ENCODE measurements around the gene PALM. TPM values are rescaled to one million over a fixed set of nuclear protein-coding genes. Genes with fewer than 3 reads are reported as not detected.

The PALM gene
- total RNA-seq, 5 donors from 2014 or later (not counting 1 experiment from before 2014, with no cell fraction given) = 0.19 to 0.57 (median 0.41) TPM; not detected in 1

GRCh38 chr19:681029-682019 lies 27.4 kb upstream of the PALM start:
- DNase-seq (peak in 23 of 35 experiments; percentile 30 to 94 (median 88)), ATAC-seq (replicated peaks in 1 of 4) (no peak)
- no peaks in the 10 kb centered on the region for H3K9me3 Mint-ChIP-seq
- WGBS (ENCODE audit: insufficient coverage) = 28% methylated on average over 37 of the region's 54 CpGs
- peaks cover 4 to 7% (median 7%) of the 10 kb centered on the region in 3 donors for H3K4me1 Mint-ChIP-seq
- no peaks in the 10 kb centered on the region for H3K36me3 Mint-ChIP-seq
- H3K4me3 ChIP-seq (ENCODE audit: control insufficient read depth in 1 of 2, extremely low read depth in 1 of 2, low read length in 1 of 2) = peak overlapping the region in 1 of 2 donors; percentile 59
- POLR2A ChIA-PET = interaction anchor here in 1 of 2 donors (0.5 to 1.0 kb wide), 2 partner anchors 21 to 594 kb away, joined by 7 to 8 read pairs; partner anchors contain the start of gene FAM174C
- peaks cover 5 to 27% of the 10 kb centered on the region in 2 experiments for H3K4me1 ChIP-seq (ENCODE audit: control insufficient read depth in 1 of 2, extremely low read depth in 1 of 2, insufficient read depth in 2 of 2, low read length in 2 of 2)
- peaks cover 0 to 20% of the 10 kb centered on the region in 2 experiments for H3K27me3 ChIP-seq (replicated peaks in 1 of 2; ENCODE audit: control insufficient read depth in 2 of 2, extremely low read depth in 1 of 2, insufficient read depth in 2 of 2, low read length in 1 of 2)
- H3K4me3 Mint-ChIP-seq = peak overlapping the region; percentile 70 to 90 (median 89)
- H3K36me3 ChIP-seq (ENCODE audit: control insufficient read depth in 2 of 2, extremely low read depth in 1 of 2, insufficient read depth in 1 of 2, low read length in 1 of 2) = no peaks in the 10 kb centered on the region
- peak overlapping the region; percentile 76 for H3K27ac ChIP-seq (ENCODE audit: low read length)
- peaks cover 0 to 5% of the 10 kb centered on the region in 2 donors for H3K27me3 Mint-ChIP-seq
- H3K9me3 ChIP-seq = no peaks in the 10 kb centered on the region
- peak overlapping the region; percentile 97 to 100 for H3K27ac Mint-ChIP-seq
- CTCF ChIA-PET = interaction anchor here in 1 of 2 donors (0.6 kb wide), 1 partner anchor 146 kb away, joined by 3 read pairs; the partner anchor contains the start of gene AZU1

GRCh38 chr19:682678-683320 lies 25.9 kb upstream of the PALM start:
- no peak for DNase-seq
- no peak overlapping the region for H3K4me3 ChIP-seq (ENCODE audit: control insufficient read depth in 1 of 2, extremely low read depth in 1 of 2, low read length in 1 of 2)
- no peaks in the 10 kb centered on the region for H3K36me3 Mint-ChIP-seq
- H3K9me3 Mint-ChIP-seq = no peaks in the 10 kb centered on the region
- H3K9me3 ChIP-seq = no peaks in the 10 kb centered on the region
- 95% methylated on average over 16 of the region's 25 CpGs for WGBS (ENCODE audit: insufficient coverage)
- H3K27me3 Mint-ChIP-seq = peaks cover 0 to 3% of the 10 kb centered on the region in 2 donors
- H3K27ac Mint-ChIP-seq = no peak overlapping the region
- ATAC-seq (replicated peaks in 1 of 4) = no peak
- ChIA-PET POLR2A (interaction anchor here in 1 of 2 donors (0.7 kb wide), 1 partner anchor 76 kb away, joined by 8 read pairs; no protein-coding TSS in a partner anchor), CTCF (no interaction called here)
- H3K4me1 Mint-ChIP-seq = peaks cover 4 to 7% (median 7%) of the 10 kb centered on the region in 3 donors
- no peak overlapping the region for H3K4me3 Mint-ChIP-seq
- no peaks in the 10 kb centered on the region for H3K36me3 ChIP-seq (ENCODE audit: control insufficient read depth in 2 of 2, extremely low read depth in 1 of 2, insufficient read depth in 1 of 2, low read length in 1 of 2)
- no peak overlapping the region for H3K27ac ChIP-seq (ENCODE audit: low read length)
- H3K27me3 ChIP-seq (replicated peaks in 1 of 2; ENCODE audit: control insufficient read depth in 2 of 2, extremely low read depth in 1 of 2, insufficient read depth in 2 of 2, low read length in 1 of 2) = peaks cover 0 to 6% of the 10 kb centered on the region in 2 experiments
- H3K4me1 ChIP-seq (ENCODE audit: control insufficient read depth in 1 of 2, extremely low read depth in 1 of 2, insufficient read depth in 2 of 2, low read length in 2 of 2) = peaks cover 5 to 23% of the 10 kb centered on the region in 2 experiments

GRCh38 chr19:685454-685931 lies 23.2 kb upstream of the PALM start:
- Histone ChIP-seq H3K27me3 (replicated peaks in 1 of 2; ENCODE audit: control insufficient read depth in 2 of 2, extremely low read depth in 1 of 2, insufficient read depth in 2 of 2, low read length in 1 of 2) (peaks cover 0 to 2% of the 10 kb centered on the region in 2 experiments), H3K9me3 (no peaks in the 10 kb centered on the region), H3K27ac (ENCODE audit: low read length) (no peak overlapping the region), H3K36me3 (ENCODE audit: control insufficient read depth in 2 of 2, extremely low read depth in 1 of 2, insufficient read depth in 1 of 2, low read length in 1 of 2) (no peaks in the 10 kb centered on the region), H3K4me1 (ENCODE audit: control insufficient read depth in 1 of 2, extremely low read depth in 1 of 2, insufficient read depth in 2 of 2, low read length in 2 of 2) (peaks cover 0 to 13% of the 10 kb centered on the region in 2 experiments), H3K4me3 (ENCODE audit: control insufficient read depth in 1 of 2, extremely low read depth in 1 of 2, low read length in 1 of 2) (no peak overlapping the region)
- WGBS (ENCODE audit: insufficient coverage) = 93% methylated on average over 26 of the region's 31 CpGs
- Mint-ChIP-seq H3K4me3 (no peak overlapping the region), H3K36me3 (no peaks in the 10 kb centered on the region), H3K27ac (no peak overlapping the region), H3K4me1 (peaks cover 0 to 2% (median 0%) of the 10 kb centered on the region in 3 donors), H3K9me3 (no peaks in the 10 kb centered on the region), H3K27me3 (no peaks in the 10 kb centered on the region)
- CTCF ChIA-PET = no interaction called here
- POLR2A ChIA-PET = no interaction called here
- ATAC-seq (replicated peaks in 1 of 4) (no peak), DNase-seq (no peak)

GRCh38 chr19:686589-687297 lies 22.0 kb upstream of the PALM start:
- Histone ChIP-seq H3K36me3 (ENCODE audit: control insufficient read depth in 2 of 2, extremely low read depth in 1 of 2, insufficient read depth in 1 of 2, low read length in 1 of 2) (no peaks in the 10 kb centered on the region), H3K9me3 (no peaks in the 10 kb centered on the region), H3K4me1 (ENCODE audit: control insufficient read depth in 1 of 2, extremely low read depth in 1 of 2, insufficient read depth in 2 of 2, low read length in 2 of 2) (peaks cover 0 to under 1% of the 10 kb centered on the region in 2 experiments), H3K27ac (ENCODE audit: low read length) (no peak overlapping the region), H3K27me3 (replicated peaks in 1 of 2; ENCODE audit: control insufficient read depth in 2 of 2, extremely low read depth in 1 of 2, insufficient read depth in 2 of 2, low read length in 1 of 2) (peaks cover 0 to 2% of the 10 kb centered on the region in 2 experiments), H3K4me3 (ENCODE audit: control insufficient read depth in 1 of 2, extremely low read depth in 1 of 2, low read length in 1 of 2) (no peak overlapping the region)
- Mint-ChIP-seq H3K4me3 (no peak overlapping the region), H3K4me1 (no peaks in the 10 kb centered on the region), H3K36me3 (no peaks in the 10 kb centered on the region), H3K27me3 (no peaks in the 10 kb centered on the region), H3K9me3 (no peaks in the 10 kb centered on the region), H3K27ac (no peak overlapping the region)
- ChIA-PET POLR2A (no interaction called here), CTCF (no interaction called here)
- ATAC-seq (replicated peaks in 1 of 4) = no peak
- WGBS (ENCODE audit: insufficient coverage) = 79% methylated on average over 16 of the region's 17 CpGs
- DNase-seq = no peak

GRCh38 chr19:687569-688166 lies 21.1 kb upstream of the PALM start:
- H3K4me3 ChIP-seq (ENCODE audit: control insufficient read depth in 1 of 2, extremely low read depth in 1 of 2, low read length in 1 of 2) = no peak overlapping the region
- no peak overlapping the region for H3K27ac ChIP-seq (ENCODE audit: low read length)
- ChIA-PET POLR2A (no interaction called here), CTCF (interaction anchor here in 1 of 2 donors (0.6 kb wide), 1 partner anchor 45 kb away, joined by 3 read pairs; no protein-coding TSS in a partner anchor)
- Mint-ChIP-seq H3K4me3 (no peak overlapping the region), H3K27me3 (no peaks in the 10 kb centered on the region), H3K9me3 (no peaks in the 10 kb centered on the region), H3K36me3 (no peaks in the 10 kb centered on the region), H3K4me1 (no peaks in the 10 kb centered on the region), H3K27ac (no peak overlapping the region)
- no peaks in the 10 kb centered on the region for H3K4me1 ChIP-seq (ENCODE audit: control insufficient read depth in 1 of 2, extremely low read depth in 1 of 2, insufficient read depth in 2 of 2, low read length in 2 of 2)
- H3K27me3 ChIP-seq (replicated peaks in 1 of 2; ENCODE audit: control insufficient read depth in 2 of 2, extremely low read depth in 1 of 2, insufficient read depth in 2 of 2, low read length in 1 of 2) = peaks cover 0 to 2% of the 10 kb centered on the region in 2 experiments
- 93% methylated on average over 10 of the region's 11 CpGs for WGBS (ENCODE audit: insufficient coverage)
- DNase-seq (no peak), ATAC-seq (replicated peaks in 1 of 4) (no peak)
- H3K9me3 ChIP-seq = no peaks in the 10 kb centered on the region
- H3K36me3 ChIP-seq (ENCODE audit: control insufficient read depth in 2 of 2, extremely low read depth in 1 of 2, insufficient read depth in 1 of 2, low read length in 1 of 2) = no peaks in the 10 kb centered on the region

All from T-cell (primary cell).